Pancreas (tissue), 10 donors: ENCODE results near the gene SLC6A3. TPM values are rescaled to one million over a fixed set of nuclear protein-coding genes. Genes with fewer than 3 reads are reported as not detected.
"Not testable (repeated sequence)": the region's sequence is repeated elsewhere in the genome, so short reads cannot be mapped to it uniquely, and the experiment has no call there.

Experiments used
- ATAC-seq, 4 donors: fragments of 200-7000 bp; cut with Tn5 transposase; one replicate each; pipeline versions ENCODE4 v1.8.0 to v1.9.1; 2020; ENCODE audit warnings: mild to moderate bottlenecking in 4 of 4, moderate library complexity in 4 of 4
- DNase-seq, 6 donors: peaks; one replicate each; pipeline ENCODE4 v3.0.0-alpha.2; 2020
- FAIRE-seq: peaks from 2 replicates; lab custom pipeline; 2012; peaks lifted over from hg19 to GRCh38; lab: Jason Lieb, UNC
- H3K27ac ChIP-seq, 4 donors: fragments of 200-600 bp; sonication (generic); 1 replicate in 3 of 4; 2 replicates in 1 of 4; pipeline versions ENCODE4 v1.5.0 to v1.8.0; 2020
- H3K27me3 ChIP-seq, 4 donors: fragments of 200-600 bp; one replicate each; pipeline ENCODE4 v1.8.0; 2021
- H3K36me3 ChIP-seq, 3 donors: fragments of 200-600 bp; sonication (generic) in 1 of 3; one replicate each; pipeline versions ENCODE4 v1.5.0 to v1.8.0; 2020 to 2021
- H3K4me1 ChIP-seq, 3 donors: fragments of 200-600 bp; one replicate each; pipeline ENCODE4 v1.8.0; 2021
- H3K4me3 ChIP-seq, 4 donors: fragments of 200-600 bp; sonication (generic) in 2 of 4; one replicate each; pipeline versions ENCODE4 v1.5.0 to v1.8.0; 2020 to 2021
- H3K9me3 ChIP-seq, 4 donors: fragments of 200-600 bp; one replicate each; pipeline ENCODE4 v1.8.0; 2021
- WGBS, 2 donors: extraction: QIAGEN DNeasy Blood & Tissue Kit; methylation state at CpG; one replicate each; pipeline ENCODE4 v1.1.7; 2013; 5-methylcytosine and 5-hydroxymethylcytosine counted together
- intact Hi-C, 3 donors: fragments of 100-400 bp; cut with DNase I; formaldehyde crosslinking; loops; one replicate each; pipeline versions ENCODE4 v1.11.1 to v1.14.2; 2022
- polyA plus RNA-seq, 2 donors: library from polyadenylated mRNA; stranded (reverse); fragments of 200-250 nt; gene quantifications; one replicate each; pipeline ENCODE4 v1.2.3, GENCODE V29; 2013
- total RNA-seq, 6 donors: library from RNA; stranded (reverse); fragmentation: NEBNext Ultra II Directional in 4 of 6; extraction: Animal tissue kit (Norgen Biotek cat#: 25700) in 4 of 6; gene quantifications; one replicate each; pipeline versions ENCODE4 v1.2.1 to v1.2.4, GENCODE V29; 2021 to 2023
- TF ChIP-seq, protein P1 (sequence below), 4 donors: fragments of 200-600 bp; sonication (generic) in 3 of 4; IDR thresholded peaks; one replicate each; pipeline versions ENCODE4 v1.5.0 to v1.8.0; 2021; ENCODE audit warnings: antibody characterized with exemption in 4 of 4
- donor health status: healthy with polysubstance abuse.
- donor health status: DM: no; HTN: no; CAD: no; lungs with moderate emphysema.
- donor health status: DM: no; HTN: no; CAD: no.
- donor health status: control.
- donor health status: control.
- donor health status: Bipolar disorder and iron deficiency.
- donor health status: DM: yes; HTN: yes; CAD: no.
- donor health status: DM: no; HTN: no; CAD: no.
- donor health status: DM: no; HTN: no; CAD: no.
- donor health status: DM: yes; HTN: yes; CAD: no.

The SLC6A3 gene
- total and polyA plus RNA-seq, 8 donors: not detected

DNA sequence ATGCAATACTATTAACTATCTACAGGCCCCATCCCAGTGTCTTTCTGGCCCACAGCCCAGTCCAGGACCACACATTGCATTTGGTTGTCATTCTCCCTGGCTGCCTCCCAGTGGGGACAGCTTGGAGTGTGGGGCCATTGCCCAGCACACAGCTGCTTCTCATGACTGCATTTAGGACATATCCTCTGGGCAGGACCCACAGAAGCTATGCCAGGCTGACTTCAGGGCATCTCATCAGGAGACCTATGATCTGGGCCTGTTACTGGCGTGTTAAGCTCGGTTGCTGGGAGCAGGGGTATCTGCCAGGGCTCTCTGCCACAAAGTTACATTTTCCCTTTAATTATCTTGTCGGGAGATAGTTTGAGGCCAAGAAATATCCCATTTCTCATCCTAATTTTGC lies 68.3 kb downstream of the SLC6A3 start:
- intact Hi-C loops: no loop called here
- no peak for ATAC-seq
- Histone ChIP-seq H3K4me3 (no peak overlapping the region), H3K4me1 (no peaks in the 10 kb centered on the region), H3K36me3 (no peaks in the 10 kb centered on the region), H3K9me3 (no peaks in the 10 kb centered on the region), H3K27ac (no peak overlapping the region), H3K27me3 (no peaks in the 10 kb centered on the region)
- no peak for FAIRE-seq
- TF ChIP-seq, protein P1, sequence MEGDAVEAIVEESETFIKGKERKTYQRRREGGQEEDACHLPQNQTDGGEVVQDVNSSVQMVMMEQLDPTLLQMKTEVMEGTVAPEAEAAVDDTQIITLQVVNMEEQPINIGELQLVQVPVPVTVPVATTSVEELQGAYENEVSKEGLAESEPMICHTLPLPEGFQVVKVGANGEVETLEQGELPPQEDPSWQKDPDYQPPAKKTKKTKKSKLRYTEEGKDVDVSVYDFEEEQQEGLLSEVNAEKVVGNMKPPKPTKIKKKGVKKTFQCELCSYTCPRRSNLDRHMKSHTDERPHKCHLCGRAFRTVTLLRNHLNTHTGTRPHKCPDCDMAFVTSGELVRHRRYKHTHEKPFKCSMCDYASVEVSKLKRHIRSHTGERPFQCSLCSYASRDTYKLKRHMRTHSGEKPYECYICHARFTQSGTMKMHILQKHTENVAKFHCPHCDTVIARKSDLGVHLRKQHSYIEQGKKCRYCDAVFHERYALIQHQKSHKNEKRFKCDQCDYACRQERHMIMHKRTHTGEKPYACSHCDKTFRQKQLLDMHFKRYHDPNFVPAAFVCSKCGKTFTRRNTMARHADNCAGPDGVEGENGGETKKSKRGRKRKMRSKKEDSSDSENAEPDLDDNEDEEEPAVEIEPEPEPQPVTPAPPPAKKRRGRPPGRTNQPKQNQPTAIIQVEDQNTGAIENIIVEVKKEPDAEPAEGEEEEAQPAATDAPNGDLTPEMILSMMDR (IDR thresholded peaks at IDR 0.05): no peak
- no peak for DNase-seq
- 78 to 90% methylated on average over 3 of the region's 3 CpGs for WGBS, 2 donors

DNA sequence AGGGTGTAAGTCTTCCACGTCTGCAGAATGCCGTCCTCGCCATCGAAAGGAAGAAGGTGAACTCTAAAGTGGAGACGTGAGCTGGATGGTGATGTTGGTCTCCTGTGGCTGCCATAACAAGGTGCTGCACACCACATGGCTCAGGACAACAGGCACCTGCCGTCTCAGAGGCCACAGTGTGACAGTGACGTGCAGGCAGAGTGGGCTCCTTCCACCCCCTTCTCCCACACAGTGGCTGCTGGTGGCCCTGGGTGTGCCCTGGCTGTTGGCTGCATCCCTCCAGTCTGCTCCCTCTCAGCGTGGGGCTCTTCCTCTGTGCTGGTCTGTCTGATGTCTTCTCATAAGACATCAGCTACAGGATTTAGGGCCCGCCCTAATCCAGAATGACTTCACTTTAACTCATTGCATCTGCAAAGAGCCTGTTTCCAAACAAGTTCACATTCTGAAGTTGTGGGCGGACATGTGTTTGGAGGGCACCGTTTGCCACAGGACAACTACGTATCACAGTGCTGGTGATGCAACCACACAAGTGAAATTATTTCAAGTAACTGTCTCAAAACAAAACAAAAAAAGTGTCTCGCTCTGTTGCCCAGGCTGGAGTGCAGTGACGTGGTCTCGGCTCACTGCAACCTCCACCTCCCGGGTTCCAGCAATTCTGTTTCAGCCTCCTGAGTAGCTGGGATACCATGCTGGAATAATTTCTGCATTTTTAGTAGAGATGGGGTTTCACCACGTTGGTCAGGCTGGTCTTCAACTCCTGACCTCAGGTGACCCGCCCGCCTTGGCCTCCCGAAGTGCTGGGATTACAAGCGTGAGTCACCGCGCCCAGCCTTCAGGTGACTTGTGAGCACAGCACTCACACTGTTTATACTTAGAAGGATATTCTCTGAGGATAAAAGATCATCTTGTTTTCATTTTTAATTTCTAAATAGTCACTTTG lies 69.1 kb downstream of the SLC6A3 start:
- no peaks in the 10 kb centered on the region for H3K4me1 ChIP-seq
- TF ChIP-seq, protein P1 (IDR thresholded peaks at IDR 0.05): no peak
- H3K36me3 ChIP-seq: no peaks in the 10 kb centered on the region
- FAIRE-seq (no peak), ATAC-seq (no peak), DNase-seq (no peak)
- H3K9me3 ChIP-seq: no peaks in the 10 kb centered on the region
- no peak overlapping the region for H3K27ac ChIP-seq
- no peaks in the 10 kb centered on the region for H3K27me3 ChIP-seq
- WGBS, 2 donors: 73 to 80% methylated on average over 23 of the region's 23 CpGs
- H3K4me3 ChIP-seq: no peak overlapping the region
- intact Hi-C loops: no loop called here

DNA sequence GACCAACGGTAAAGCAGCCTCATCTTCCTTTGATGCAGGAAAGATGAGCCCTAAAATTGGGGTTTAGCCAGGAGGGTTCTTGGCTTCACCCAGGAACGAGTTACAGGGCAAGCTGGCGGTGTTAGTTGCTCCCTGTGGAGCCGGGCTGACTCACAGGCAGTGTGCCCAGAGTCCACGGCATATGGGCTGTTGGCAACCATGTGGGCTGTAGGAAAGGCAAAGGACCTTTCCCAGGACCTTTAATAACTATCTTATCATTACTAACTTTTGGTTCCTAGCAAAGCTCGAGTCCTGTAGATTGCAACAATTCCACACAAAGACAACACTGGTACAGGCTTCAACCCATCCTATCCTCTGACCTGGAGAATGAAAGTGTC lies 70.6 kb downstream of the SLC6A3 start:
- no peak overlapping the region for H3K4me3 ChIP-seq
- H3K27ac ChIP-seq: no peak overlapping the region
- ATAC-seq (peak; percentile 22 to 79 (median 53)), DNase-seq (peak in 3 of 6 donors; percentile 41 to 69 (median 63)), FAIRE-seq (no peak)
- 29 to 33% methylated on average over 6 of the region's 6 CpGs for WGBS, 2 donors
- H3K36me3 ChIP-seq: no peaks in the 10 kb centered on the region
- no peaks in the 10 kb centered on the region for H3K9me3 ChIP-seq
- H3K27me3 ChIP-seq: no peaks in the 10 kb centered on the region
- intact Hi-C loops: no loop called here
- TF ChIP-seq, protein P1 (IDR thresholded peaks at IDR 0.05): no peak
- H3K4me1 ChIP-seq: no peaks in the 10 kb centered on the region

DNA sequence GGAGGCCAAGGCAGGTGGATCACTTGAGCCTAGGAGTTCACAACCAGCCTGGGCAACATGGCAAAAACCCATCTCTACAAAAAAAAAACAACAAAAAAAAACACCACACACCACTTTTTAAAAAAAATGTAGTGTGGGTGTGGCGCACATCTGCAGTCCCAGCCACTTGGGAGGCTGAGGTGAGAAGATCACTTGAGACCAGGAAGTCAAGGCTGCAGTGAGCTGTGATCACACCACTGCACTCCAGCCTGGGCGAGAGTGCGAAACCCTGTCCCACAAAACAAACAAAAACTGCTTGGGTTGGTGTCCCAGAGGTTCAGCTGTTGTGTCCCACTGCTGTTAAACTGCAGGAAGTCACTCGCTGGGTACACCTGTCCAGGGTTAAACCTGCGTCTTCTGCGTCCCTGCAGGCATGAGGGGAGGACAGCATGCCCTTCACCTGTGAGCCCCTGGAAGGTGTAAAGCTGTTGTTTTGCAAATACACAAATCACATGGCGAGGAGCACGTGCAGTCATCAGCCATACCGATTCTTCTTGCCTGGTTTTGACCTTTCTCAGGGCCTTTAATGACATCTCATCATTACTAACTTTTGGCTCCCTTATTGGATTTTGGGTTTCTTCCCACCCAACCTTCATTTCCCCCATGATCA lies 71.1 kb downstream of the SLC6A3 start:
- H3K4me3 ChIP-seq: no peak overlapping the region
- no peak for FAIRE-seq
- WGBS, 2 donors: 66 to 80% methylated on average over 9 of the region's 9 CpGs

DNA sequence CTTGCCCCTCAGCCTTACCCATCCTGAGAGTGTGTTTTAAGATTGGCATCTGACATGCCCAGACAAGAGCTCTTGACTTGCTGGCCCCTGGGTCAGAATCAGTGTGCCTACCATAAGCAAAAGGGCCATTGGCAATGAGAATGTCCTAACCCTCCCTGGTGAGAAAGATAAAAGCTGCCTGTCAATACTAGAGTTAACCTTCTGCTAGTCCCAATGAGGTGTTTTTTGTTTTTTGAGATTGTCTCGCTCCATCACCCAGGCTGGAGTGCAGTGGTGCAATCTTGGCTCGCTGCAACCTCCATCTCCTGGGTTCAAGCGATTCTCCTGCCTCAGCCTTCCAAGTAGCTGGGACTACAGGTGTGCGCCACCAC lies 73.3 kb downstream of the SLC6A3 start:
- WGBS, 2 donors: 91 to 96% methylated on average over 4 of the region's 4 CpGs
- intact Hi-C loops, H3K4me1 ChIP-seq, H3K36me3 ChIP-seq, DNase-seq, H3K9me3 ChIP-seq, H3K27me3 ChIP-seq, ATAC-seq, H3K4me3 ChIP-seq, FAIRE-seq, H3K27ac ChIP-seq: not testable (repeated sequence)

More for the DNA sequence above, 71.1 kb downstream of the SLC6A3 start:
- Histone ChIP-seq H3K27me3 (no peaks in the 10 kb centered on the region), H3K4me1 (no peaks in the 10 kb centered on the region), H3K36me3 (no peaks in the 10 kb centered on the region), H3K27ac (no peak overlapping the region), H3K9me3 (no peaks in the 10 kb centered on the region)
- intact Hi-C loops: no loop called here
- no peak for DNase-seq
- TF ChIP-seq, protein P1 (IDR thresholded peaks at IDR 0.05): no peak
- ATAC-seq: no peak
